HG02588 (cell line): Measurements from ENCODE around the gene NEIL3.

Source experiments
- ATAC-seq: cut with Tn5 transposase; IDR thresholded peaks from one replicate; pipeline ENCODE4 v1.9.1; 2021; ENCODE audit warnings: mild to moderate bottlenecking, moderate library complexity; ENCODE audit not compliant: unreplicated experiment

Gene NEIL3

DNA sequence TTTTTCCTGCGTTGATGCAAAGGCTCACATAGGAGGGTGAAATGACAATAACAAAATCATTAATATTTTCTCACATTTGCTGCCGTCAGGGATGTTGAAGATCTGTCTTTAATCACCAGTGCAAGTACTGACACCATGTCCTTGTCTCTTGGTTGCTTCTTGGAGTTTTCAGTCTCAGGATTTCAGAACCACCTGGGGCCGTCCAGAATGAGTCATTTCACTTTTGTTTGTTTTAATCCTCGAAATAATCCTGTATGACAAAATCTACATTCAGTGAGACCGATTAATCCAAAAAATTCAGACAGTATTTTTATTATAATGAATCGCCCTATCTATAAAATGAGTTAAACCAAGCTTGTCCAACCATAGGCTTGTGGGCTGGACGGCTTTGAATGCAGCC lies 47.2 kb downstream of the NEIL3 start:
- no peak for ATAC-seq

GRCh38 chr4:177367336-177367735 lies 57.7 kb downstream of the NEIL3 start:
- ATAC-seq = no peak

DNA sequence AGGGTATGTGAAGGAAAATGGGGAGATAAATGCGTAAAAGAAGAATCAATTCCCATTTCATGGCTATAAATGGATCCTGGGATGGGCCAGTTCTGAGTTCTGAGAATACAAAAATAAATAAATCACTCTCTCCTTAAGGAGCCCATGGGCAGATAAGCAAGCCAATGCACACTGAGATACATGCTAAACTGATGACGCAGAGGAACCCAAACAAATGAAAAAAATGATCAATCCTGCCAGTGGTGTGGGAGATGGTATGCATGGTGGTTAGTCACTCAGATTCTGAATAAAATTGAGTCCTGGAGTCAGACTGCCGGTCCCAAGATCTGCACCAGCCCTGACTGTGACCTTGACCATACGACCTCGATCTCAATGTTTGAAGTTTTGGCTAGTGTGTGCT lies 59.7 kb downstream of the NEIL3 start:
- no peak for ATAC-seq

DNA sequence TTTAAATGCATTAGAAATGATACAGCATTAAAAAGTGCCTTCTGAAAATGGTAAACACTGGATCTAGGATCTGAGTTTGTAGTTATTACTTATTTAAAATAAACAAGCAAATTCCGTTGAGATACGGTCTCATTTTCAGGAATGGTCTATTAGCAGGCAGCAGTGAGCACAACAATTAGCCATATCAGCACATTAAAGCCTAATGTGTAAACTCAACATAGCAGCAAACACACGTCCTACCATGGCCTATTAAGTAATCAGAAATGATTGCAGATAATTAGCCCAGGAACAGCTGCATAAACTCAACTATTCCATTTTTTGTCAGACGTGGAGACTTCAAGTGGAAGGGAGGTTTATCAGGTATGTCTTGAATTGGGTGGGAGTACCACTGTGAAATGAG lies 61.8 kb downstream of the NEIL3 start:
- ATAC-seq = no peak

- no peak for ATAC-seq
Measured at GRCh38 chr4:177374966-177375365, 65.3 kb downstream of the NEIL3 start.

DNA sequence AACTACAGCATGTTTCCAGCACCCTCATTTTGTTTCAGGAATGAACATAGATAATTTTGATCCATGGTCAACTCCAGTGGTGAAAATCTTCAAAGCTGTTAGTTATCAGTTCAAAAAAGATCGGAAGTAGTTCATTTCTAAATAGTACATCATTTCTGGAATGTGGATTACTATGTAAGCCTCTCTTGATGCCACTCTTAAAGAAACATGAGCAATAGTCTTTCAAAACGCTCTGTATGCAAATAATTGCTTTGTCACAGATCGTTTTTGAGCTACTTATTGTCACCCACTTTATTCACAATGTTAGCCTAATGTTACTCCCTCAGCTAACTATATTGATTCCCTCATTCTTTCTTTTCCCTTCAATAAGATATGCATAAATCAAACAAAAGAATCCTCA lies 65.7 kb downstream of the NEIL3 start:
- no peak for ATAC-seq

- ATAC-seq = no peak
Measured at GRCh38 chr4:177376024-177376423, 66.3 kb downstream of the NEIL3 start.

- ATAC-seq = no peak
Measured at GRCh38 chr4:177380730-177381287, 71.1 kb downstream of the NEIL3 start.

- no peak for ATAC-seq
Measured at GRCh38 chr4:177381762-177382310, 72.2 kb downstream of the NEIL3 start.

DNA sequence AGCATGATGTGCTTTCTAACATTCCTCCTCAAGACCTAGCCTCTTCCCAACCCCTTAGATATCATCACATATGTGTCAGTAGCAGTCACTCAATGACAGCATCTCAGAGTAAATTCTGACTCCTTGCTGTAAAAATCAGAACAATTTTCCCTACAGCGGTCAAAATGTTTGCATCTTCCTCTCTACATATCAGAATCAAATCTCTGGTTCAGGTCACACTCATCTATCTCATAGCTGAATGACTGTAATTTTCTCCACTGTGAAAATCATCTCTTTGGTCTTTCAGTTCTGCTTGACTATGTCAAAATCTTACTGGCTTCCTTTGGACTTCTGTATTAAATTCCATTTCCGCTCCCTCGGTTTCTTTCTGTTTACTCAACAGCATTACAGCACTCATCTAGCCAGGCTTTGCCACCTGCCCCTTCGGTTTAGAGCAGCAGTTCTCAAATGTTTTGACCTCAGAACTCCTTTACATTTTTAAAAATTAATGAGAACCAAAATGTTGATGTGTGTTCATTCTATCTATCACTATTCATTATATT lies 75.3 kb downstream of the NEIL3 start:
- no peak for ATAC-seq

GRCh38 chr4:177385576-177386277 lies 76.1 kb downstream of the NEIL3 start:
- no peak for ATAC-seq

DNA sequence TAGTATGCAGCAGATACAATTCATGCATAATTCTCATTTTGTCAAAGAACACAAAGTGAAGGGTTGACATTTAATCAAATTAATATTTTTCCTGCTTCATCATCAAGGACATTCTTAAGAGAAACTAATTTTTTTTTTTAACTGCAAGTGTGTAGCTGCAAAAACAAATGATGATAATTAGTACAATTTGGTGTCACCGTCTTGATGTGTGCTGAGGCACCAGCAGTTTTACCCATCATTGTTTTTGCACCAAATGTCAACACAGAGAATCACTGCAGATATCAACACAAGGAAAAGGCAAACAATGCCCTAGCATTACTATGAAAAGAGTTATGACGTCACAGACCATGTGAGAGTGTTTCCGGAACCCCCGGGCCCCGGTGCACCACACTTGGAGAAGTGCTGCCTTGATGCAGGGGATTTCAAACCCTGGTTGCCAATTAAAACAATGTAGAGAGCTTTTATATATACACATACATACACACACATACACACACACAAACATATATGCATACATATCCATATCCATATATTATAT lies 76.7 kb downstream of the NEIL3 start:
- ATAC-seq = no peak

DNA sequence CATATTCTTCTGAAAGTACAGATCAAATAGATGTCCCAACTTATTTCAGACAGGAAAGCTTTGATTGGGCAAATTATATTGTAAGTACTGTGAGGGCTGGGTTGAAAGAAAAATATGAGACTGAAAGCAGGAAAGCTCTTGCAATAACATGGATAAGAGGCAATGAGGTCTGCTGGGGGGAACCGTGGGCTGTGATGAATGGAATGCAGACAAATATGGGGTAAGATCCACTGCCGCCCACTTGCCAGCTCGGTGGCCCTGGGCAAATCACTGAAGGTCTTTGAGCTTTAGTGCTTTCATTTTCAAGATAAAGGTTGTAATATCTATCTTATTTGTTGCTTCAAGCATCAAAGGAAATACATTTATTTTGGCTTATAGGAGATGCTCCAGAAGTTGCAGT lies 81.6 kb downstream of the NEIL3 start:
- no peak for ATAC-seq

DNA sequence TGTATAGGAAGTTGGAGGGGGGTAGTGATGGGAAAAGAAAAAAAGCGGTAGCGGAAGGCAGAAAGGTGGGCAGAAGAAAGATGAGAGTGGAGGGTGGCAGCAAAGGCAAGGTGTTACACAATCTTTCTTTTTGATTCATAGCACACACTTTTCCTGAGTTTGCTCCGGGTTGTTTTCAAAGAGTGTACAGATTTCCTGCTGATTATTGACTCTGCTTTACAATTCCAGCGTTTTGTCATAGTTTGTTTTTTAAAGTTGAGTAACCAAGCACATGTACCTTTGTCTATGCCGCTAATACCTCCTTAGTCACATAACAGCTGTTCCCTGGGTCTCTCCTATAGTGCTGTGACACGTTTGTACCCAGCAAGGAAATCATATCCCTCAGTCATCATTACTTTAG lies 82.3 kb downstream of the NEIL3 start:
- no peak for ATAC-seq

GRCh38 chr4:177393236-177393635 lies 83.6 kb downstream of the NEIL3 start:
- ATAC-seq = peak; percentile 64

DNA sequence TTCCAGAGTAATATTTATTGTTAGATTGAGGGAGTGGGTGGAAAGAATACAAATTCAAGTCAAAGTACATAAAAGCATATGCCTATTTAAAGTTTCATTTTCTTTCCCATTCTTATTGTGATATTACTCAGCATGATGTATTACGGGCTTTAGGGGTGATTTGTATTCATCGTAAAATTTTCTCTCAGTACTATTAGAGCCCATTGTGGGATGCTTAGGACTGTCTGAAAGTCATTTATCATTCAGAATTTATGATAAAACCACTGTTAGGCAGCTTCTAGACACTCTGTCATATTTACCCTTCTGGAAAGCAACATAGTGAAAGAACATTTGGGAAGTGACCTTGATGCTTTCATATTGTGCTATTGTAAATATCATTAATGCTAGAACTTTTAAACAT lies 86.7 kb downstream of the NEIL3 start:
- no peak for ATAC-seq

- ATAC-seq = no peak
Measured at GRCh38 chr4:177400030-177400429, 90.4 kb downstream of the NEIL3 start.

DNA sequence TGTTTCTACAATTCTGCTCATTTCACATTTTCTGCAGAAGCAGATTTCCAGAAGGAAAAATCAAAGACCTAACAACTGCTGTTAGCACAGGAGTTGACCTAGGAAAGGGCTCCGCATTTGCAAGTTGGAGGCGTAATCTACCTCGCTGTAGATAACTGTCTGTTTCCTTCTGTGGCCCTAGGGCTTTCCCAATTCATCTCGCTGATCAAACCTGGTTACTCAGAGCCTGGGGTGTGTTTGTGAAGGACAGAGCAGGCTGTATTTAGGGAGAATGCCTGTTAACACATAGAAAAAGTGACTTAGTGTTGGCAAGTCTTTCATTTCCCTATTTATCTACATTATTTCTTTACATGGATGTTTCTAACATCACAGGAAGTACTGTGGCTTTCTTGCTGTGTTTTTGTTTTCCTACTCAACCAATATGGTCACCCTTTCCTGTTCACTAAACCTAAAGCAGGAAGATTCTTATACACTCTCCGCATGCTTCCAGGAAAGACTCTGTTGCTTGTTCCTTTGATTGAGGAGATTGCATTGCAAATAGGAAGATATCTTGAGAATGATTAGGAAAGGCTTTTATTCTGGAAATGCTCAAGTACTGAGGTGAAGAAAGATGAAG lies 92.1 kb downstream of the NEIL3 start:
- ATAC-seq = no peak

DNA sequence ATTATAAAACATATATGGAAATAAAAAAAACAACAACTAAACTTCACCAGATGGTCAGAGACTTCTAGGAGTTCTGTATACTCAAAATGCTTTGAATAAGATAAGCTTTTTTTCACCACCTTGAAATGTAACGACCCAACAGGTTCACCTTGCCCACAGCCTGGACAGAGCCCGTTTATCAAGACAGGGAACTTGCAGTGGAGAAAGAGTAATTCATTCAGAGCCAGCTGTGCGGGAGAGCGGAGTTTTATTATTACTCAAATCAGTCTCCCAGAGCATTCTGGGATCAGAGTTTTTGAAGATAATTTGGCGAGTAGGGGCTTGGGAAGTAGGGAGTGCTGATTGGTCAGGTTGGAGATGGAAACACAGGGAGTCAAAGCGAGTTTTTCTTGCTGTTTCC lies 94.1 kb downstream of the NEIL3 start:
- ATAC-seq = no peak

DNA sequence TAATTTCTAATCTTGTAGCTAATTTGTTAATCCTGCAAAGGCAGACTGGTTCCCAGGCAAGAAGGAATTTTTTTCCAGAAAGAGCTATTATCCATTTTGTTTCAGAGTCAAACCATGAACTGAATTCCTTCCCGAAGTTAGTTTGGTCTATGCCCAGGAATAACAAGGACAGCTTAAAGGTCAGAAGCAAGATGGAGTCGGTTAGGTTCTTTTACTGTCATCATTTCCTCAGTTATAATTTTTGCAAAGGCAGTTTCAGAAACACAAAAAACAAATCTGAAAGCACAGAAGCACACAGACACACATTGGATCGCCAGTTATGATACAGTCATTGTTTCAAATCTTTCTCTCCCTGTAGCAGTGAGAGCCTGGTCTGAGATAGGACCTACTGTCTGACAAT lies 94.7 kb downstream of the NEIL3 start:
- no peak for ATAC-seq

DNA sequence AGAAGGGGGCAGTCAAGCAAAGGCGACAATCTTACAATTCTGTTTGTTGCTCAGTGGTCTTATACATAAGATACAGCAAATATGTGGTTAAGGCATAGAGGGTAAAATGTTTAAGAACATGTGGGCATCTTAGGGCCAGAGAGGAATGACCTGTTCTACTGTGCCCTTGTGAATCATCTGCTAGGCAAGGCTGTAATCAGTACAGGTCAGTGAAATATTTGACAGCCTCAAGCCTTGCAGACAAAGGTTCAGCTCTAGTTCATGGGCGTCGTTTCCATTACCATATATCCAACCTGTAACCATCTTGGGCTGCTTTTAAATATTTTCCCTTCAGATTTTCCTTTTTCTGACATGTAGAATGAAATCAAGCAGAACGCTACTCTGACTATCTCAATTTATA lies 95.3 kb downstream of the NEIL3 start:
- no peak for ATAC-seq

- no peak for ATAC-seq
Measured at GRCh38 chr4:177405508-177405907, 95.8 kb downstream of the NEIL3 start.
